ENCODE measurements around the gene PCBP3.
"Not testable (repeated sequence)": the region's sequence is repeated elsewhere in the genome, so short reads cannot be mapped to it uniquely, and the experiment has no call there.

Gene PCBP3

DNA sequence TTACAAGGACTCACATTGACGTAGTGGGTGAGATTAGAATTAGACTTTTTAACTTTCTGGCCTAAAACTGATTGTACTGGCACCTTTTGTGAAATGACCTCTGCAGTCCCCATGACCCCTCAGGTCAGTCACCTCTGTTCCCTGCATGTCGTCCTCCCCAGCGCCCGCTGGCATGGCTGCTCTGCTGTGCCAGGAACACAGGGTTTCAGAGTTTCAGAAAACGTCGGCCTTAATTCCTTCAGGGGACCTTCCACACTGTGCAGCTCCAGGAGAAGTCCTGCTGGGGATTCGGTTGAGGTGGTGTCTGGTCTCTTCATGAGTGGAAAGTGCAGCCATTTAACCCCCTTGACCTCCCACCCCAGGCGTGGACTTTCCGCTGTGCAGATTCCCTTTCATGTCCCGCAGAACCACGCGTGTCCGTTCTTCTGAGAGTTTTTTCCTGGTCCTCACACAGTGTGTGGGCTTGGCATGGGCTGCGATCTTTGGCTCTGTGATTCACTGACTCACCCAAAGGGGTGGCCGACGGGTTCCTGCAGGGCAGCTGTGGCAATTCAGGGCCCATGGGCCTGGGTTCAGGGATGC, 179.7 kb downstream of the PCBP3 start:
- no peak for DNase-seq (ENCODE audit: low read depth in 2 of 3, low spot score in 1 of 3)

DNA sequence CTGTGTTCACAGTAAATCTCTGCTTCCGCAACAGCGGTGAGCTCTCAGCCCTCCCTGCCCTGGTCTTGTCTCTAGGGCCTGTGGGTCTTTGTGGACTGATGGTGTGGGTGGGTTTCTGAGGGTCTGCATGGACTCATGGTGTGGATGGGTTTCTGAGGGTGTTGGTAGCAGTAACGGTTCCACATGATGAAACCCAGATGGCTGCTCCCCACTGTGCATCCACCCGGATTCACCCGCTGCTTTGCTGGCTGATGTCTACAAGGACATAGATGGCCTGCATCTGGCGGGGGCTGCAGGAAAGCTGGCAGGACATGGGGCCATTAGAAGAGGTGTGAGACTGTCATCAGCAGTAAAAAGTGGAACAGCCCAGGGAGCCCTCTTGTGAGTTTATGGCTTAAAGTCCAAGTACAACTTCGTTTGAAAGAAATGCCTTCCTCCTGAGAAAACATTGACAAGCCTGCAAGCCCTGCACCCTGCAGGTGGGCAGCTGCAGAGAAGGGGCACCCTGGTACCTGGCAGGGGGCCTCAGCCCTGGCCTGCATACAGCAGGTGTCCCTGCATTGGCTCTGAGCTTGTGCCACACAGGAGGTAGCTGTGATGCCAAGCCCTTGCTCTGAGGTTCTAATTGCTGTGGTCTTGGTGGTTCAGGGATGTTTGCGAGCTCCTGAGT, 181.2 kb downstream of the PCBP3 start:
- no peak for DNase-seq (ENCODE audit: low read depth in 2 of 3, low spot score in 1 of 3)

DNA sequence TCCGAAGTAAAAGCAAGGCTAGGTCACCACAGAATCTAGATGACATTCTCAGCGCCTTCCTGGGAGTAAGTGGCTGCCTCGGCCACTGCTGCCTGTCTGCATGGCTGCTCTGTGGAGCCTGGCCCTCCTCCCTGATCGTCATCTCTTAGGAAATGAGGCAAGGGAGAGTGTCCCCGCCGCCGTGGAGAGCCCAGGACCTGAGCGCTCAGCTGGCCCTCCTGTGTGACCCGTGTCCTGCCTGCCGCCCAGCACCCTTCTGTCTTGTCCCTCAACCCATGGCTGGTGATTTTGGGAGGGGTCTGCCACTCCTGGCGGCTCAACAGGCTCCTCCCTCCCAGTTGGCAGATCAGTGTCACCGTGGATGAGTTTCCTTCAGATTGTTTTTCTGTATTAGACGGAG, 181.7 kb downstream of the PCBP3 start:
- DNase-seq (ENCODE audit: low read depth in 2 of 3, low spot score in 1 of 3) = no peak

DNA sequence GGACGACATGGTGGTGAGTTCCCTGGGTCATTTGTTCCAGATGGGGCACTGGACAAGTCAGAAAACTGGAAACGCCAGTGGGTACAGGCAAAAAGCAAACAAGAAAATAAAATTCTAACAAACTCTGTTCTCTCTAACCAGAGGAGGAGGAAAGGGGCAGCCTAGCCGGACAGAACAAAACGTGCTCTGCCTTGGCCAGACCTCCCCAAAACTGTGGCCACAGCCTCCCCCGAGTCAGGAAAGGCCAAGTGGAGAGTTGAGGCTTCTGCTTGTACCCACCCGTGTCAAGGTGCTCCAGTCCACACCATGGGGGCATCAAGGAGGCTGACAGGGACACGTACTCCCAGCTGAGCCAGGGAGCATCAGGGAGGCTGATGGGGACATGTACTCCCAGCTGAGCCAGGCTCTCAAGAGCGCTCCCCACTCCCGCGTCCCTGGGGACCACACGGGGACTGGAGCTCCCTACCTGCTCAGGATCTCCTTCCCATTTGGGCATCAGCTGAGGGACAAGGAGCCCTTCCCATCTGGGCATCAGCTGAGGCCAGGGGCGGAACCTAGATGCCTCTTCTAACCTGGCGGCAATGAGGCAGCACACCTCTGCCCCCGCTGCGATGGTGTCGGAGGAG, 183.3 kb downstream of the PCBP3 start:
- no peak for DNase-seq (ENCODE audit: low read depth in 2 of 3, low spot score in 1 of 3)

- no peak for DNase-seq (ENCODE audit: low read depth in 2 of 3, low spot score in 1 of 3)
These were observed 183.8 kb downstream of the PCBP3 start for GRCh38 chr21:45827302-45827692.

- DNase-seq (ENCODE audit: low read depth in 2 of 3, low spot score in 1 of 3) = no peak
These were observed 184.5 kb downstream of the PCBP3 start for GRCh38 chr21:45827881-45828579.

DNA sequence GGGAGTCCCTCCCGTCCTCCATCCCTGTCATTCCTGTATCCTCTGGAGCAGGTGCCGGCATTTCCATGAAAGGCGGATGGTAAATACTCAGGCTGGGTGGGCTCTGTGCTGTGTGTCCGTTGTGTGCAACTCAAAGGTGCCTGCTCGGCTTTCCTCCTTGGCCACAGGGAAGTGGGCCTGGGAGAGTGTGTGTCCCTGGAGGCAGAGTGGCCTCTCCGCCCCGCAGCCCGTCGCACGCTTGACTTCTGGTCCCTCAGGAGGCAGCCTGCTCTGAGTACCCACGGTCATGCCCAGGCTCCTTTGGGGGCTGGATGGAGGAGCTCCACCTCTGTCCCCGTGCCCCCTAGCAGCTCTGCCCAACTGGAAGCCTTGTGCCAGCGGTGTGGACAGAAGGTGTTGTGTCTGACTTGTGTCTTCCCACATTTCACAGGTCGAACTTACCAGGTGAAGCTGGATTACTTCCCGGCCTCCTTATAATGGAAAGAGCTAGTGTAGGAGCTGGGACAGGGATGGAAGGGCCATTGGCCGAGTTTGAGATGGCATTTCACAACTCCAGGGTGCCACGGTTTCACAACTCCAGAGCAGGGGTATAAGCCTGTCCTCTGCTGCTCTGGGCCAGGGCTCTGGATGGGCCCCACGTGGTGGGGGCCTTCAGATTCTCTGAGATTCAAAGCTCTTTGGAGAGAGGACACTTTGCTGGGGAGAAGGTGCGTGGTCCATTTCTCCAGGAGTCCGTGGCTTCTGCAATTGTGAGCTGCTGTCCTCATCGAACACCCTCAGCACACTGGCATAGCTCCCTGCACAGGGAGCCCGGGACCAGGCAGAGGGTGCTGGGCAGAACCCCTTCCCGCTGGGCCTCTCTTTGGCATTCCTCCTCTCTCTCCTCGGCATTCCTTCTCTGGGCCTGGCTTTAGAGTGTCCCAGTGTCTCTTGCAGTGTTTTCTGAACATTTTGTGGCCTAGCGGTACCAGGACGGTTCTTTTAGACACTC, 185.3 kb downstream of the PCBP3 start:
- DNase-seq (ENCODE audit: low read depth in 2 of 3, low spot score in 1 of 3) = no peak

DNA sequence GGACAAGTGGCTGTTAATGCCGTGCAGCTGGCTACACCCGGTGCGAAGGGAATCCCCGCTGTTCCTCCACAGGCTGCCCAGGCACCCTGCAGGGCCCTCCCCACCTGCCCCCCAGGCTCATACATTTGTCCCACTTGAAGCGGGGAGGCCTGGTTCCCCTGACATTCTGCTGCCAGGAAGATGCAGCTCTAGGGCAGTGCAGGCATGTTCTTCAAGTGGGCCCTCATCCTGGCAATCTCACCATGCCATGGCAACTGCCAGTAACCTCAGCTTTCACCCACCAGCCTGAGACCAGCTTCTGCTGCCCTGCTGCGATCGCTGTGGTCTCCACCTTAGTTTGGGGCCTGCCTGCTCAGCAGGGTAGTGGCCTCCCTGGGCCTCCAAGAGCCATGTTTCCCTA, 186.1 kb downstream of the PCBP3 start:
- no peak for DNase-seq (ENCODE audit: low read depth in 2 of 3, low spot score in 1 of 3)

- DNase-seq (ENCODE audit: low read depth in 2 of 3, low spot score in 1 of 3) = no peak
These were observed 186.7 kb downstream of the PCBP3 start for GRCh38 chr21:45830221-45830640.

DNA sequence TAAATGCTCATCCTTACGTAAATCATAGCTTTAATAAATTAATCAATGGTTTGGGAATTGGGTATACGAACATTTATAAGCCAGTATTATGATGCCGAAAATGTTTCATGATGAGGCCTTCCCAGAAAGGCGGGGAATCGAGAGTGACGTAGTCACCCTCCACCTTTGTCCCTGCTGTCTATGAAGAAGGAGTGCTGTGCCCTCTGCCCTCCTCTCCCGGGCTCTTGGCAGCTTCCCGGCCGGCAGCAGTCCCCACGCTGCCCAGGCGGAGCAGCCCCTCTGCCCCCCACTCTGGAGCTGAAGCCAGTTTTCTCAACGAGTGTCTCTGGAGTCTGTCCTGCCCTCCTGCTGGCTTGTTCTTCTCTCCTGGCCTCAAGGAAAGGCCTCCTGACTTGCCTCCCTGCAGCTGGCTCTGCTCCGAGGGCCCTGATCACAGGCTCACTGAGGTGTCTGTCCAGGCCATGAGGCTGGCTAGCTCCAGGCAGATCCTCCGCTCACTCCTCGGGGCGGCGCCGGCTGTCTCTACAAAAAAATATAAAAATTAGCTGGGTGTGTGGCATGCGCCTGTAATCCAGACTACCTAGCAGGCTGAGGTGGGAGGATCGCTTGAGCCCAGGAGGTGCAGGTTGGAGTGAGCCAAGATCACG, 187.3 kb downstream of the PCBP3 start:
- no peak for DNase-seq (ENCODE audit: low read depth in 2 of 3, low spot score in 1 of 3)

- DNase-seq (ENCODE audit: low read depth in 2 of 3, low spot score in 1 of 3) = no peak
These were observed 188.6 kb downstream of the PCBP3 start for GRCh38 chr21:45831991-45832740.

- not testable (repeated sequence) for DNase-seq (ENCODE audit: low read depth in 2 of 3, low spot score in 1 of 3)
These were observed 189.3 kb downstream of the PCBP3 start for GRCh38 chr21:45832741-45833235.

- no peak for DNase-seq (ENCODE audit: low read depth in 2 of 3, low spot score in 1 of 3)
These were observed 189.9 kb downstream of the PCBP3 start for GRCh38 chr21:45833414-45833813.

DNA sequence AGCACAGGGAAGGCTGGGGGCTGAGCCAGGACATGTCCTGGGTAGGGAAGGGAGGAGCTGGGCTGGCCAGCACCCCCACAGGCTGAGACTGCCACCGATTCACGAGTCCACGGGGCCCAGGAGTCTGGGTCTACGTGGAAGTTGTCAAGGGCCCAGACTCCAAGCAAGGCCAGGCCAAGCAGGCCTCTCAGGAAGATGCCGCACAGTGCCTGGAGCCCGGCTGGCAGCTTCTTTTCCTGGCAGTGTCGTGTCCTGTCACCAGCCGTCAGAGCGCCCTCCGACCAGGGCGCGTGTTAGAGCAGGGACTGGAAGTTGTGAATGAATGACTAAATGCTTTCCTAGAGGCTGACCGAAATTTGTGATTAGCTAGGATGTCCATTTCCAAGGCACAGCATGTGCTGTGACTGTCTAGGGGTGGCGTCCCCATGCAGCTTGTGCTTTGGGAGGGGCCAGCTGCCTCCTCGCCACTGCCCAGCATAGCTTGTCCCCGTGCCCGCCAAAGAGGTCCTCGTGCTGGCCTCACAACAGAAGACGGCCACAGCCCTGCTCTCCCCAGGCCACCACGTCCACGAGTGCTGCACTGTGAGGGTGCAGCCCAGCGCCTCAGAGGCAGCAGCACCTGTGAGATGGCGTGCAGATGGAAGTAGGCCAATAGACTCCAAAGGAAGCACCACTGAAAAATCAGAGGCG, 190.6 kb downstream of the PCBP3 start:
- no peak for DNase-seq (ENCODE audit: low read depth in 2 of 3, low spot score in 1 of 3)

- no peak for DNase-seq (ENCODE audit: low read depth in 2 of 3, low spot score in 1 of 3)
These were observed 191.3 kb downstream of the PCBP3 start for GRCh38 chr21:45834821-45835293.

DNA sequence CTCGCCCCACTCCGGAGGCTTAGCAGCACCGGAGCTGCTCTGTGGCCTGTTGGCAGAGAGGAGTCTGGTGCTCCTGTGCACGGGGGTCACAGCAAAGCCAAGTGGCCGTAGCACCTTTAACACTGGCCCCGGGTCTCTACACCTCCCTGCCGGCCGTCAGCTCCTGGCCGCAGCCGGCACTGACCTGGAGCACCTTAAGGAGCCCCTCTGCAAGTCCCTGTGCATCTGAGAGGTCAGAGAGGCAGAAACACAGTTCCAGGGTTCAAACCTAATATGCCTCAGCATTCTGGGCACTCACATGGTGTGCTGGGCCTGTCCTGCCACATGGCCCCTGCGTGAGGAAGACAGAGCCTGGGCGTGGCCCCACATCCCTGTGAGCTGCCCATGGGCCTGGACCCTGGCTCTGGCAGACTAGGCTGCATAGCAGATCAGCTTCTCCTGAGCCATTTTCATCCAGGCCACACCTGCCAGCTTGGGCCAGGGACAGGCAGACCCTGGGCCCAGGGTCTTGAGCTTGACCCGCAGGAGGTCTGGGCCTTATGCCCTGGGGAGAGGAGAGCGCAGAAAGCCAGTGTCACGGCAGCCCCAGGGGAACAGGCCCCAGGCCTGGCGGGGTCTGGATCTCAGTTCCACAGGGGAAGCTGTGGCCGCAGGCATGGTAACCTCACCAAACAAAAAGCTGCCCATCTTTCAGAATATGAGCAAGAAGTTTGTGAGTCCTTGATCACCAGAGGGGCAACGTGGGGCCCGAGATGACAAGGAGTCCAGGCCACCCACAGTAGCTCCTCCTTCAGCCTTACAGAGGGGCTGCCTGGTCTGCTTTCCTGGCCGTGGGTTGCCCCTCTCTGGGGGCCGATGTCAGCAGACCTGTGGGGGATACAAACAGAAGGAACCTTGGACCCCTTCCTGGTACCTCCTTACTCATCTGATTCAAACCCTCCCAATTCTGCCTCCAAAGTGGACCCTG, 192.1 kb downstream of the PCBP3 start:
- no peak for DNase-seq (ENCODE audit: low read depth in 2 of 3, low spot score in 1 of 3)

DNA sequence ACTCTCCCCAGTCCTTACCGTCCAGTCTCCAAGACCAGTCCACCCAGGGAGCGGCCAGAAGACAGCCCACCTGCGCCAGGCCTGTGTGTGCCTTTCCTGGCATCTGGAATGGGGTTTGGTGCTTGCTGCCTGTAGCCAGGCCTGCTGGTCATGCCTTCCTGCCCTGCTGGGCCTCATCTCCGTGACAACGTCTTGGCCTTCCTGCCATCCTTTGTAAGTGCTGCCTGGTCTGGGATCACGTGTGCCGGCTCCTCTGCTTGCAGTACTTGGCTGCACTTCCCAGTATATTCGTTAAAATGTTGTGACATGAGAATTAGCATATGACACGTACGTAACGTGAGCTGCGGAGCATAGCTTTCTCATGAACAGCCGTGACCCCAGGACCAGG, 192.7 kb downstream of the PCBP3 start:
- DNase-seq (ENCODE audit: low read depth in 2 of 3, low spot score in 1 of 3) = no peak

Data from stimulated activated CD4-positive, alpha-beta T cell treated with anti-CD3 and anti-CD28 coated beads, Interleukin-12 subunit alpha, Interleukin-12 subunit beta, amount 100 ng/mL, for 48 hours (primary cell).